Sigmoid colon (tissue), 4 donors: Measurements from ENCODE around the gene NRP2.

ENCODE experiments used
- POLR2A ChIP-seq, 2 donors: fragments of 450-650 bp; IDR thresholded peaks; one replicate each; pipeline ENCODE4 v1.6.1; 2016; ENCODE audit warnings: antibody characterized with exemption in 2 of 2, mild to moderate bottlenecking in 2 of 2, moderate library complexity in 2 of 2
- POLR2AphosphoS5 ChIP-seq, 4 donors: sonication (generic); formaldehyde crosslinking; IDR thresholded peaks; one replicate each; pipeline ENCODE4 v1.6.1; 2017; ENCODE audit warnings: antibody characterized with exemption in 4 of 4
- TF ChIP-seq, protein P1 (sequence below), 4 experiments: fragments of 450-650 bp in 3 of 4; fragments of 200-600 bp in 1 of 4; IDR thresholded peaks; one replicate each; pipeline ENCODE4 v1.5.1; 2016 to 2019; ENCODE audit warnings: antibody characterized with exemption in 4 of 4, mild to moderate bottlenecking in 3 of 4, moderate library complexity in 2 of 4

DNA sequence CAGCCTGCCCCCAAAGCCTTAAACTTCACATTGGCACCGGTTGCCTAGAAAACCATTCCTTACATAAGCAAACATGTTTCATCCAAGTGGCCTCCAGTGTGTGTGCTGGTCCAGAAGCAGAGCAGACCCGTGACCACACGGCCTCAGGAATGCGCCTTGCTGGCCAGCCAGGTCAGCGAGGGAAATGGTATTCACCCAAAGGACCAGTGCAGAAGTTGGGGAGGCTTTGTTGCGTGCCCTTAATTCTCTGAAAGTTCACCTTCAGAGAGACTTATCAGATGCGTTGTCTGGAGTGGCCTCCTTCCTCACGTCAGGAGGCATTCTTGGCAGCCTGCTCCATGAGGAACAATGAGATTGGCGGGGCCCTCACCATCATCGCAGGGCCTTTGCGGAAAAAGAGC lies 25.9 kb downstream of the NRP2 start:
- TF ChIP-seq, protein P1, sequence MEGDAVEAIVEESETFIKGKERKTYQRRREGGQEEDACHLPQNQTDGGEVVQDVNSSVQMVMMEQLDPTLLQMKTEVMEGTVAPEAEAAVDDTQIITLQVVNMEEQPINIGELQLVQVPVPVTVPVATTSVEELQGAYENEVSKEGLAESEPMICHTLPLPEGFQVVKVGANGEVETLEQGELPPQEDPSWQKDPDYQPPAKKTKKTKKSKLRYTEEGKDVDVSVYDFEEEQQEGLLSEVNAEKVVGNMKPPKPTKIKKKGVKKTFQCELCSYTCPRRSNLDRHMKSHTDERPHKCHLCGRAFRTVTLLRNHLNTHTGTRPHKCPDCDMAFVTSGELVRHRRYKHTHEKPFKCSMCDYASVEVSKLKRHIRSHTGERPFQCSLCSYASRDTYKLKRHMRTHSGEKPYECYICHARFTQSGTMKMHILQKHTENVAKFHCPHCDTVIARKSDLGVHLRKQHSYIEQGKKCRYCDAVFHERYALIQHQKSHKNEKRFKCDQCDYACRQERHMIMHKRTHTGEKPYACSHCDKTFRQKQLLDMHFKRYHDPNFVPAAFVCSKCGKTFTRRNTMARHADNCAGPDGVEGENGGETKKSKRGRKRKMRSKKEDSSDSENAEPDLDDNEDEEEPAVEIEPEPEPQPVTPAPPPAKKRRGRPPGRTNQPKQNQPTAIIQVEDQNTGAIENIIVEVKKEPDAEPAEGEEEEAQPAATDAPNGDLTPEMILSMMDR (IDR thresholded peaks at IDR 0.05): no peak
- peak; percentile 24 to 81 (median 68) for TF ChIP-seq POLR2AphosphoS5 (IDR thresholded peaks at IDR 0.05)
- TF ChIP-seq POLR2A (IDR thresholded peaks at IDR 0.05): no peak
